PC-9 (cell line): Measurements from ENCODE around the gene SLC4A9. TPM values are rescaled to one million over a fixed set of nuclear protein-coding genes. Genes with fewer than 3 reads are reported as not detected.
A peak's percentile ranks its signal among the peaks of the same experiment; 100 is the strongest.

Experiments used
- BruUV-seq: library from RNA; stranded (reverse); fragments of 400-500 nt; replicated peaks from 2 replicates; lab custom pipeline; 2021; lab: Mats Ljungman, UMichigan
- CTCF ChIA-PET: fragments of 300-600 bp; sonication (Branson Sonifier 250); formaldehyde crosslinking; loops from one replicate; lab custom pipeline; 2022; ENCODE audit warnings: antibody characterized with exemption; lab: Charles Lee
- POLR2A ChIA-PET: fragments of 300-600 bp; sonication (Branson Sonifier 250); formaldehyde crosslinking; loops from one replicate; lab custom pipeline; 2022; ENCODE audit warnings: antibody characterized with exemption; ENCODE audit not compliant: unreplicated experiment; lab: Charles Lee
- DNase-seq, 2 experiments: peaks; one replicate each; pipeline versions ENCODE4 v3.0.0 to v3.0.0-alpha.2; 2015 to 2022; ENCODE audit warnings: mixed read lengths in 1 of 2
- H2AFZ ChIP-seq: fragments of 200-600 bp; sonication (generic); 2 replicates; pipeline ENCODE4 v1.8.1; 2017; ENCODE audit warnings: antibody characterized with exemption
- H3F3A ChIP-seq: fragments of 200-600 bp; sonication (generic); 2 replicates; pipeline ENCODE4 v1.8.1; 2017; ENCODE audit warnings: antibody characterized with exemption, mild to moderate bottlenecking, low read depth; ENCODE audit not compliant: insufficient read depth
- H3K27ac ChIP-seq: fragments of 200-600 bp; sonication (generic); 2 replicates; pipeline ENCODE4 v1.6.1; 2016; ENCODE audit warnings: mixed run types
- H3K27me3 ChIP-seq: fragments of 200-600 bp; sonication (generic); 2 replicates; pipeline ENCODE4 v1.6.1; 2016; ENCODE audit warnings: low read depth, mixed run types; ENCODE audit not compliant: insufficient read depth
- H3K36me3 ChIP-seq: fragments of 200-600 bp; sonication (generic); 2 replicates; pipeline ENCODE4 v1.6.1; 2016; ENCODE audit warnings: low read depth, mixed run types
- H3K4me1 ChIP-seq: fragments of 200-600 bp; sonication (generic); replicated peaks from 2 replicates; pipeline ENCODE4 v1.6.1; 2016; ENCODE audit warnings: mixed run types; ENCODE audit not compliant: insufficient read depth
- H3K4me2 ChIP-seq: fragments of 200-600 bp; sonication (generic); 2 replicates; pipeline ENCODE4 v1.6.1; 2017; ENCODE audit warnings: mixed run types
- H3K4me3 ChIP-seq: fragments of 200-600 bp; sonication (generic); 2 replicates; pipeline ENCODE4 v1.6.1; 2016; ENCODE audit warnings: mixed run types
- H3K79me2 ChIP-seq: fragments of 200-600 bp; sonication (generic); 2 replicates; pipeline ENCODE4 v1.6.1; 2017; ENCODE audit warnings: low read depth, mixed run types
- H3K9me2 ChIP-seq: fragments of 200-600 bp; sonication (generic); 2 replicates; pipeline ENCODE4 v1.8.1; 2017; ENCODE audit warnings: mild to moderate bottlenecking; ENCODE audit not compliant: insufficient read depth
- H3K9me3 ChIP-seq: fragments of 200-600 bp; sonication (generic); 2 replicates; pipeline ENCODE4 v1.8.1; 2016; ENCODE audit warnings: low read depth; ENCODE audit not compliant: insufficient read depth
- H4K20me1 ChIP-seq: fragments of 200-600 bp; sonication (generic); 2 replicates; pipeline ENCODE4 v1.8.1; 2017; ENCODE audit not compliant: insufficient read depth
- EZH2 ChIP-seq: fragments of 200-600 bp; sonication (generic); IDR thresholded peaks from 2 replicates; pipeline ENCODE4 v1.8.0; 2017; ENCODE audit warnings: antibody characterized with exemption, low read depth
- intact Hi-C: fragments of 100-400 bp; cut with micrococcal nuclease; formaldehyde crosslinking; loops from one replicate; pipeline ENCODE4 v1.10.0; 2022; ENCODE audit not compliant: unreplicated experiment
- total RNA-seq: library from RNA; stranded (reverse); gene quantifications from 2 replicates; pipeline ENCODE4 v1.2.3, GENCODE V29; 2021
- TF ChIP-seq, protein P1 (sequence below): fragments of 200-600 bp; sonication (generic); conservative IDR thresholded peaks from 2 replicates; pipeline ENCODE4 v1.6.1; 2017; ENCODE audit warnings: mixed run types, antibody characterized with exemption, mild to moderate bottlenecking, moderate library complexity

Gene SLC4A9
- total RNA-seq, 1 experiment from 2014 or later: 0.20 TPM

DNA sequence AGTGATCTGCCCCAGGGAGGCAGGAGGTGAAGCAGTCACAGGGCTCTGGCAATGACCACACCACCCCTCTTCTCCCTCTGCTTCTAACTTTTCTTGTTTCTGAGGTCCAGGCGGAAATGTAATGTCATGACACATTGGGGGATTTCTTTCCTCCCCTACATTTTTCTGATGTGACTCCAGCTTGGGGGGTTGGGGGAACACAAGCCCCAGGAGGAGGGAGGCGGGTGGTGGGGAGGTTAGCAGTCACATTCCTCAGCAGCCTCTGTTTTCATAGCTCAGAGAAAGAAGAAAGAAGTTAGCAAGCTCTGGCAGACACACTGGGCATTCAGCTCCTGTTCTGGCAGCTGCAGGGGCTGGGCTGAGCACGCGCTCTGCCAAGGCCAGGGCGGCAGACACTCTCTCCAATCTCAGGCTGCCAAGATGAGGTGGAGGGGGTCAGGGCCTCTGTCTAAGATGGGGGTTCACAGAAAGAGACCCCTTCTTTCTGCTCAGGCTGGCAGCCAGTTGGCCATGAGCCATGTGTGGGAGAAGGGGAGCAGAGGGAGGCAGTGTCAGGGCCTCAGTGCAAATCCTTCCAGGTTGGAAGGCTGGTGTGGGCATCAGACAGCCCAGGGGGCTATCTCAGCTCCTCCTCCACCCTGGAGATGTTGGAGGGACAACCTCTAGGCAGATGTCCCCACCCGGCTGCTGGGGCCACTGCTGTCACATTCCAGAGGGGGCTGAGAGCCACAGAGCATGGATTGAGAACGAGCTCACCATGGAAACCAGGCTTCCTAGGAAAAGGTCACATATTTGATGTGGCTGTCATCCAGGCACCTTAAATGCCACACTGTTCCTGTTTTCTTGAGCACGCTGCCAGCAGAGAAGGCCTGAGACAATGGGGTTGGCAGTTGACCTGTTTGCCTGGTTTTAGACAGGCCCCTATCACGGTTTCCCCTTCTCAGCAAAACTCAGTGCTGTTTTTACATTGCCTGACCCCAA, 37.0 kb upstream of the SLC4A9 start:
- H3K27ac ChIP-seq: peak overlapping the region; percentile 94
- no peaks in the 10 kb centered on the region for H3K79me2 ChIP-seq
- H3K36me3 ChIP-seq: no peaks in the 10 kb centered on the region
- H2AFZ ChIP-seq: no peak overlapping the region
- TSS peak; percentile 81 for BruUV-seq
- H3K27me3 ChIP-seq: no peaks in the 10 kb centered on the region
- no peaks in the 10 kb centered on the region for H3K9me3 ChIP-seq
- intact Hi-C loops: loop anchor here (1.0 to 2.0 kb wide), 5 partner anchors 11 to 72 kb away; partner anchors contain the start of gene PFDN1
- H4K20me1 ChIP-seq: no peaks in the 10 kb centered on the region
- peaks cover 38% of the 10 kb centered on the region for H3F3A ChIP-seq
- H3K9me2 ChIP-seq: no peaks in the 10 kb centered on the region
- POLR2A ChIA-PET: interaction anchor here (0.6 to 1.5 kb wide), 3 partner anchors 23 to 63 kb away, joined by 3 to 10 read pairs (median 4); partner anchors contain the start of gene HBEGF
- H3K4me1 ChIP-seq: peaks cover 61% of the 10 kb centered on the region
- peak; percentile 80 to 95 for DNase-seq
- H3K4me3 ChIP-seq: peak overlapping the region; percentile 43; the same call in 1 of the 2 replicates
- peak overlapping the region; percentile 83 for H3K4me2 ChIP-seq
- CTCF ChIA-PET: interaction anchor here (0.6 to 1.3 kb wide), 4 partner anchors 21 to 79 kb away, joined by 4 to 8 read pairs (median 7); partner anchors contain the start of gene HBEGF
- TF ChIP-seq, protein P1, sequence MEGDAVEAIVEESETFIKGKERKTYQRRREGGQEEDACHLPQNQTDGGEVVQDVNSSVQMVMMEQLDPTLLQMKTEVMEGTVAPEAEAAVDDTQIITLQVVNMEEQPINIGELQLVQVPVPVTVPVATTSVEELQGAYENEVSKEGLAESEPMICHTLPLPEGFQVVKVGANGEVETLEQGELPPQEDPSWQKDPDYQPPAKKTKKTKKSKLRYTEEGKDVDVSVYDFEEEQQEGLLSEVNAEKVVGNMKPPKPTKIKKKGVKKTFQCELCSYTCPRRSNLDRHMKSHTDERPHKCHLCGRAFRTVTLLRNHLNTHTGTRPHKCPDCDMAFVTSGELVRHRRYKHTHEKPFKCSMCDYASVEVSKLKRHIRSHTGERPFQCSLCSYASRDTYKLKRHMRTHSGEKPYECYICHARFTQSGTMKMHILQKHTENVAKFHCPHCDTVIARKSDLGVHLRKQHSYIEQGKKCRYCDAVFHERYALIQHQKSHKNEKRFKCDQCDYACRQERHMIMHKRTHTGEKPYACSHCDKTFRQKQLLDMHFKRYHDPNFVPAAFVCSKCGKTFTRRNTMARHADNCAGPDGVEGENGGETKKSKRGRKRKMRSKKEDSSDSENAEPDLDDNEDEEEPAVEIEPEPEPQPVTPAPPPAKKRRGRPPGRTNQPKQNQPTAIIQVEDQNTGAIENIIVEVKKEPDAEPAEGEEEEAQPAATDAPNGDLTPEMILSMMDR: no peak
- TF ChIP-seq EZH2: no peak

DNA sequence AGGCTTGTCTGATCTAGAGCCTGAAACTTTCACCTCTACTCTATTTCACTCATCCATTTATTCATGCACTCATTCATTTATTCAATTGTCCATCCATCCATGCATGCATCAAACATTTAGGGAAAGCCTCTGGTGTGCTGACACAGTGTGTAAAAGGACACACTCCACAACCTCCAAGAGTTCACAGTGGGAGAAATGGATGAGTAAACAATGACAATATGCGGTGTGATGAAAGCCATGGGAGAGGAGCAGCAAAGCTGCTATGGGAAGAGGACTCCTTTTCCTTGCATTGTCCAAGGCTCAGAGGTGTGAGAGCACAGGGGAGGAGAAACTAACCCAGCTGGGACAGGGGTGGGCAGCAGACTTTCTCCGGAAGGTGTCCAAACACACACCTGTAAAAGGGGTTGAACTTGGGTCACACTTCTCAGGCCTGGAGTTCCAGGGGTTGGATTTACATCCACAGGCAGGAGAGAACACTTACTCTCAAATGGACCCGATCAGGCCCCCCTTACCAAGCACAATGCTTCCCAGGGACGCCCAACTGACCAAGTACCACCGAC, 35.9 kb upstream of the SLC4A9 start:
- no peaks in the 10 kb centered on the region for H3K9me2 ChIP-seq
- ChIA-PET CTCF (no interaction called here), POLR2A (interaction anchor here (0.5 to 0.6 kb wide), 3 partner anchors 10 to 376 kb away, joined by 4 to 22 read pairs (median 5); partner anchors contain the start of gene ZMAT2)
- H3K9me3 ChIP-seq: no peaks in the 10 kb centered on the region
- peak in 1 of 2 experiments; percentile 37 for DNase-seq
- H3F3A ChIP-seq: peaks cover 39% of the 10 kb centered on the region
- BruUV-seq: no TSS peak
- H3K4me1 ChIP-seq: peaks cover 63% of the 10 kb centered on the region
- peak overlapping the region; percentile 6; the same call in 1 of the 2 replicates for H3K4me3 ChIP-seq
- TF ChIP-seq EZH2: no peak
- TF ChIP-seq, protein P1: no peak
- no peaks in the 10 kb centered on the region for H3K36me3 ChIP-seq
- H3K27me3 ChIP-seq: no peaks in the 10 kb centered on the region
- H4K20me1 ChIP-seq: no peaks in the 10 kb centered on the region
- no peak overlapping the region for H2AFZ ChIP-seq
- H3K4me2 ChIP-seq: peak overlapping the region; percentile 83
- intact Hi-C loops: no loop called here
- H3K79me2 ChIP-seq: no peaks in the 10 kb centered on the region
- peak overlapping the region; percentile 94 for H3K27ac ChIP-seq

DNA sequence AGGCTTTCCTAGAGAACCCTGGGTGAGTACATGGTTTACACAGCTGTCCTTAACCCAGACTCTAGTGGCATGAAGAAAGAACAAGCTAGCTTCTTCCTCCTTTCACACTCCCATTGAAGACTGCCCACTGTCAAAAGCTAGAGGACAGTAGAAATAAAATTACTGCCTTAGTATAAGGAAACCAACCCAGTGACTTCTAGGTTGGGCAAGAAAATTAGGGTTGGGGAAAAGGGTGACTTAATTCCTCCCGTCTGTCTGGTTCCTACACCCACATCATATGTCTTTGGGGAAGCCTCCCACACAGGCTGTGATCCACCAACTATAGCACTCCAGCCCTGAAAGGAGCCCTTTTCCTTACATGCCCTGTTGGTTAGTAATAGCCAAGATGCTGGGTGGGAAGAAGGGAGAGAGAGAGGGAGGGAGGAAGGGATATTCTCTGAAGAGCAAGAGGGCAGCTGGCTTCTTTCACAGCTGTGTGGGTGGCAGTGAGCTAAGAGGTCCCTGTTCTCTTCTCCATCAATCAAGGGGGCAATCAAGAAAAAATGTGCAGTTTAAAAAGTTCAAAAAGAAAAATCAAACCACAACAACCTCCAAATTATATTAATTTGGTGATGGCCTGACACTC, 35.3 kb upstream of the SLC4A9 start:
- no peak overlapping the region for H2AFZ ChIP-seq
- peak in 1 of 2 experiments; percentile 30 for DNase-seq
- no peaks in the 10 kb centered on the region for H3K27me3 ChIP-seq
- no peaks in the 10 kb centered on the region for H3K9me2 ChIP-seq
- H3K4me2 ChIP-seq: peak overlapping the region; percentile 83
- H4K20me1 ChIP-seq: no peaks in the 10 kb centered on the region
- CTCF ChIA-PET: no interaction called here
- no TSS peak for BruUV-seq
- H3F3A ChIP-seq: peaks cover 45% of the 10 kb centered on the region
- no peaks in the 10 kb centered on the region for H3K36me3 ChIP-seq
- no peak overlapping the region for H3K4me3 ChIP-seq
- intact Hi-C loops: no loop called here
- H3K9me3 ChIP-seq: no peaks in the 10 kb centered on the region
- no peak for TF ChIP-seq EZH2
- TF ChIP-seq, protein P1: no peak
- H3K4me1 ChIP-seq: peaks cover 63% of the 10 kb centered on the region
- H3K79me2 ChIP-seq: no peaks in the 10 kb centered on the region
- peak overlapping the region; percentile 94 for H3K27ac ChIP-seq
- POLR2A ChIA-PET: interaction anchor here (0.5 to 0.6 kb wide), 3 partner anchors 10 to 65 kb away, joined by 4 to 22 read pairs (median 4); partner anchors contain the start of gene HBEGF
